ENCODE results near the gene TMEM258. TPM values are rescaled to one million over a fixed set of nuclear protein-coding genes. Genes with fewer than 3 reads are reported as not detected.

The TMEM258 gene
- total RNA-seq, 3 donors from 2014 or later (not counting 1 experiment from before 2014, with no cell fraction given) = 64.4 to 69.3 (median 66.1) TPM

DNA sequence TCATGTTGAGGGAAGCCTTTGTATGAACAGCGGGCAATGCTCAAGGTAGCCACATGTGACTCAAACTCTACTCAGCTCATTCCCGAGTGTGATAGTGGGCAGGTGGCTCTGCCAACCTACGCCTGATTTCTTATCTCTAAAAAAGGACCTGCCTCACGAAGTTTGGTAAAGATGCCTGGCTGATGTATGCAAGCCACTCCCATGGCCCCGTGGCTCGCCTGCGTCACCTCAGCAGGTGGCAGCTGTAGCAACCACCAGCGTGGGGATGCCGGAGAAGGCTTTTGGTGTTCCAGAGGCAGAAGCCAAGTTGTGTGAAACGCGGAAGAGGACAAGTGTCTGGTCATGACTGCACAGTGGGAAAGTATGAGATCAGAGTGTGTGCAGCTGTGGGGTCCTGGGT lies 41.1 kb upstream of the TMEM258 start:
- 87% methylated on average over 11 of the region's 11 CpGs for WGBS (ENCODE audit: insufficient coverage)

DNA sequence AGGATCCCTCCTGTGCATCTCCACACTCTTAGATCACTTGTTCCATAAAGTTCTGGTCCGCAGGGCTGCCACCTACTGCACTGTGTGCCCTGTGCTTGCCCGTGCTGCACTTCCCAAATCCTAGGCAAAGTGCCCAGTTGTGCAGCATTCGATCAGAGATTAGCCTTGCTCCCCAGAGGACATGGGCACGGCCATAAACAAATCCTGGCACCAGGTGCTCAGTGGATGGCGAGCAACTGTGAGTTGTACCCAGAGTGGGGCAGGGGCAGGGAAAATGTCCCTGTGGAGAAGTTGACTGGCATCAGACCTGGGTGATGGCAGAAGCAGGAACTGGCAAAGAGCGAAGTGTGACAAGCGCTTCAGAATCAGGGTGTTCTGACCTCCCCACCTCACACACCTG lies 40.4 kb upstream of the TMEM258 start:
- TF ChIP-seq, protein P1, sequence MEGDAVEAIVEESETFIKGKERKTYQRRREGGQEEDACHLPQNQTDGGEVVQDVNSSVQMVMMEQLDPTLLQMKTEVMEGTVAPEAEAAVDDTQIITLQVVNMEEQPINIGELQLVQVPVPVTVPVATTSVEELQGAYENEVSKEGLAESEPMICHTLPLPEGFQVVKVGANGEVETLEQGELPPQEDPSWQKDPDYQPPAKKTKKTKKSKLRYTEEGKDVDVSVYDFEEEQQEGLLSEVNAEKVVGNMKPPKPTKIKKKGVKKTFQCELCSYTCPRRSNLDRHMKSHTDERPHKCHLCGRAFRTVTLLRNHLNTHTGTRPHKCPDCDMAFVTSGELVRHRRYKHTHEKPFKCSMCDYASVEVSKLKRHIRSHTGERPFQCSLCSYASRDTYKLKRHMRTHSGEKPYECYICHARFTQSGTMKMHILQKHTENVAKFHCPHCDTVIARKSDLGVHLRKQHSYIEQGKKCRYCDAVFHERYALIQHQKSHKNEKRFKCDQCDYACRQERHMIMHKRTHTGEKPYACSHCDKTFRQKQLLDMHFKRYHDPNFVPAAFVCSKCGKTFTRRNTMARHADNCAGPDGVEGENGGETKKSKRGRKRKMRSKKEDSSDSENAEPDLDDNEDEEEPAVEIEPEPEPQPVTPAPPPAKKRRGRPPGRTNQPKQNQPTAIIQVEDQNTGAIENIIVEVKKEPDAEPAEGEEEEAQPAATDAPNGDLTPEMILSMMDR (IDR thresholded peaks at IDR 0.05) = no peak
- 78% methylated on average over 7 of the region's 7 CpGs for WGBS (ENCODE audit: insufficient coverage)
- no peaks in the 10 kb centered on the region for H3K36me3 ChIP-seq (ENCODE audit: control insufficient read depth, insufficient read depth, low read length)
- DNase-seq = no peak
- ATAC-seq = no peak
- no peaks in the 10 kb centered on the region for H3K27me3 ChIP-seq (ENCODE audit: control insufficient read depth, insufficient read depth, low read length)
- Mint-ChIP-seq H3K36me3 (no peaks in the 10 kb centered on the region), H3K9me3 (no peaks in the 10 kb centered on the region), H3K4me1 (peaks cover 70 to 75% of the 10 kb centered on the region in 2 donors), H3K4me3 (no peak overlapping the region), H3K27ac (peak overlapping the region; percentile 97 to 98), H3K27me3 (ENCODE audit: low read depth in 2 of 2) (no peaks in the 10 kb centered on the region)
- H3K27ac ChIP-seq (ENCODE audit: low read length) = no peak overlapping the region
- intact Hi-C loops (cut with micrococcal nuclease) = no loop called here
- peaks cover 48% of the 10 kb centered on the region for H3K4me1 ChIP-seq (ENCODE audit: control insufficient read depth, insufficient read depth, low read length)
- H3K4me3 ChIP-seq (ENCODE audit: low read length) = no peak overlapping the region
- no peaks in the 10 kb centered on the region for H3K9me3 ChIP-seq (ENCODE audit: control insufficient read depth, insufficient read depth, low read length)

More for the DNA sequence above, 41.1 kb upstream of the TMEM258 start:
- Mint-ChIP-seq H3K36me3 (no peaks in the 10 kb centered on the region), H3K27me3 (ENCODE audit: low read depth in 2 of 2) (no peaks in the 10 kb centered on the region), H3K27ac (peak overlapping the region; percentile 97 to 98), H3K9me3 (no peaks in the 10 kb centered on the region), H3K4me3 (peak overlapping the region; percentile 79), H3K4me1 (peaks cover 68 to 70% of the 10 kb centered on the region in 2 donors)
- ATAC-seq = no peak
- Histone ChIP-seq H3K4me1 (ENCODE audit: control insufficient read depth, insufficient read depth, low read length) (peaks cover 41% of the 10 kb centered on the region), H3K27ac (ENCODE audit: low read length) (no peak overlapping the region), H3K4me3 (ENCODE audit: low read length) (no peak overlapping the region), H3K9me3 (ENCODE audit: control insufficient read depth, insufficient read depth, low read length) (no peaks in the 10 kb centered on the region), H3K27me3 (ENCODE audit: control insufficient read depth, insufficient read depth, low read length) (no peaks in the 10 kb centered on the region), H3K36me3 (ENCODE audit: control insufficient read depth, insufficient read depth, low read length) (no peaks in the 10 kb centered on the region)
- intact Hi-C loops (cut with micrococcal nuclease) = no loop called here
- TF ChIP-seq, protein P1 (IDR thresholded peaks at IDR 0.05) = no peak
- DNase-seq = peak in 1 of 2 donors; percentile 25

DNA sequence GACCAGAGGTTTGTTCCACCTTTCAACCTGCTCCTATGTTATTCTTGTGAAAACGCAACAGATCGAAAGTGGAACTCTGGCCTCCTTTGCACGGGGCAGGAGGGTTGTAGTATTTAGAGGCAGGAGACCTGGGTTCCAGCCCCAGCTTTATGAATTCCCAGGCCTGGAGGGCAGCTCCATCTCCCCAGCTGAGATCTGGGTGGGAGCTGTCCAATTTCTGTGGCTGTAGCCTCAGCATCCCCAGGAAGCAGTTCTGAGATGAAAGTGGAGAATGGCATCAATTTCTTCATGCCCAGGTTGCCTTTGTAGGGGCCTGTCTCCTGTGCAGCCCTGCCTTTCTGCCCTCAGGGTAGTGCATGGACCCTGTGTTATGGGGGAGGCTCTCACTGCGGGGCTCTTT lies 39.8 kb upstream of the TMEM258 start:
- Histone ChIP-seq H3K4me1 (ENCODE audit: control insufficient read depth, insufficient read depth, low read length) (peaks cover 52% of the 10 kb centered on the region), H3K27me3 (ENCODE audit: control insufficient read depth, insufficient read depth, low read length) (no peaks in the 10 kb centered on the region), H3K9me3 (ENCODE audit: control insufficient read depth, insufficient read depth, low read length) (no peaks in the 10 kb centered on the region), H3K27ac (ENCODE audit: low read length) (no peak overlapping the region), H3K4me3 (ENCODE audit: low read length) (no peak overlapping the region), H3K36me3 (ENCODE audit: control insufficient read depth, insufficient read depth, low read length) (no peaks in the 10 kb centered on the region)
- intact Hi-C loops (cut with micrococcal nuclease) = no loop called here
- no peaks in the 10 kb centered on the region for H3K36me3 Mint-ChIP-seq
- H3K4me3 Mint-ChIP-seq = peak overlapping the region; percentile 40
- DNase-seq = no peak
- TF ChIP-seq, protein P1 (IDR thresholded peaks at IDR 0.05) = no peak
- no peaks in the 10 kb centered on the region for H3K27me3 Mint-ChIP-seq (ENCODE audit: low read depth in 2 of 2)
- peaks cover 70 to 79% of the 10 kb centered on the region in 2 donors for H3K4me1 Mint-ChIP-seq
- 92% methylated on average over 4 of the region's 4 CpGs for WGBS (ENCODE audit: insufficient coverage)
- H3K27ac Mint-ChIP-seq = peak overlapping the region; percentile 97 to 98
- H3K9me3 Mint-ChIP-seq = no peaks in the 10 kb centered on the region
- no peak for ATAC-seq
